Upper lobe of left lung (tissue), 4 donors: Measurements from ENCODE around the gene SCP2.

Experiments used
- EP300 ChIP-seq, 4 donors: sonication (generic); formaldehyde crosslinking; IDR thresholded peaks; one replicate each; pipeline ENCODE4 v1.5.1; 2017; ENCODE audit warnings: antibody characterized with exemption in 4 of 4, control low read depth in 2 of 4
- POLR2AphosphoS5 ChIP-seq, 2 donors: sonication (generic); formaldehyde crosslinking; IDR thresholded peaks; one replicate each; pipeline ENCODE4 v1.5.1; 2017; ENCODE audit warnings: antibody characterized with exemption in 2 of 2
- TF ChIP-seq, protein P1 (sequence below), 6 experiments: fragments of 450-650 bp in 4 of 6; fragments of 200-600 bp in 2 of 6; sonication (generic) in 2 of 6; IDR thresholded peaks; one replicate each; pipeline ENCODE4 v1.5.1; 2016 to 2019; ENCODE audit warnings: antibody characterized with exemption in 6 of 6

DNA sequence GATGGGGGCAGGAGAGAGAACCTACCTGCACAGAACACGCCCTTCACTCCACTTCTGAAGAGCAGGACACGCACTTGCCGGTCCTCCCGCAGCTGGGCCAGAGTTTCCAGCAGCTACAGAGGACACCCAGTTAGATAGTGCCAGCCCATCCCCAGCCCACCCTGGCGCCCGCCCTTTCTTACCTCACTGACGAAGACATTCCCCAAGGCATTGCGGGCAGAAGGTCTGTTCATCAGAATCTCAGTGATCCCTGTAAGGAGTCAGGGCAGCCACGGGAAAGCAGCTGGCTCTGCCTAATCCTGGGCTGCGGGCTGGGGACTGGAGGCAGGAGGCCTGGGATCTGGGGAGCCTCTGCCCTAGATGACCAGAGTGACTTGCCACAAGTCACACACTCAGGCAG lies 15.5 kb upstream of the SCP2 start:
- TF ChIP-seq, protein P1, sequence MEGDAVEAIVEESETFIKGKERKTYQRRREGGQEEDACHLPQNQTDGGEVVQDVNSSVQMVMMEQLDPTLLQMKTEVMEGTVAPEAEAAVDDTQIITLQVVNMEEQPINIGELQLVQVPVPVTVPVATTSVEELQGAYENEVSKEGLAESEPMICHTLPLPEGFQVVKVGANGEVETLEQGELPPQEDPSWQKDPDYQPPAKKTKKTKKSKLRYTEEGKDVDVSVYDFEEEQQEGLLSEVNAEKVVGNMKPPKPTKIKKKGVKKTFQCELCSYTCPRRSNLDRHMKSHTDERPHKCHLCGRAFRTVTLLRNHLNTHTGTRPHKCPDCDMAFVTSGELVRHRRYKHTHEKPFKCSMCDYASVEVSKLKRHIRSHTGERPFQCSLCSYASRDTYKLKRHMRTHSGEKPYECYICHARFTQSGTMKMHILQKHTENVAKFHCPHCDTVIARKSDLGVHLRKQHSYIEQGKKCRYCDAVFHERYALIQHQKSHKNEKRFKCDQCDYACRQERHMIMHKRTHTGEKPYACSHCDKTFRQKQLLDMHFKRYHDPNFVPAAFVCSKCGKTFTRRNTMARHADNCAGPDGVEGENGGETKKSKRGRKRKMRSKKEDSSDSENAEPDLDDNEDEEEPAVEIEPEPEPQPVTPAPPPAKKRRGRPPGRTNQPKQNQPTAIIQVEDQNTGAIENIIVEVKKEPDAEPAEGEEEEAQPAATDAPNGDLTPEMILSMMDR (IDR thresholded peaks at IDR 0.05), result no peak
- TF ChIP-seq EP300 (IDR thresholded peaks at IDR 0.05) (no peak), POLR2AphosphoS5 (IDR thresholded peaks at IDR 0.05) (no peak)
